ENCODE measurements around the gene UBALD1. TPM values are rescaled to one million over a fixed set of nuclear protein-coding genes. Genes with fewer than 3 reads are reported as not detected.
"Not testable (repeated sequence)": the region's sequence is repeated elsewhere in the genome, so short reads cannot be mapped to it uniquely, and the experiment has no call there.

The UBALD1 gene
- total and polyA plus RNA-seq, 9 of the 15 experiments (the other 6 are each of a cell fraction or from before 2014, with no cell fraction given) = 1.3 to 38.0 (median 6.2) TPM; not detected in 2

DNA sequence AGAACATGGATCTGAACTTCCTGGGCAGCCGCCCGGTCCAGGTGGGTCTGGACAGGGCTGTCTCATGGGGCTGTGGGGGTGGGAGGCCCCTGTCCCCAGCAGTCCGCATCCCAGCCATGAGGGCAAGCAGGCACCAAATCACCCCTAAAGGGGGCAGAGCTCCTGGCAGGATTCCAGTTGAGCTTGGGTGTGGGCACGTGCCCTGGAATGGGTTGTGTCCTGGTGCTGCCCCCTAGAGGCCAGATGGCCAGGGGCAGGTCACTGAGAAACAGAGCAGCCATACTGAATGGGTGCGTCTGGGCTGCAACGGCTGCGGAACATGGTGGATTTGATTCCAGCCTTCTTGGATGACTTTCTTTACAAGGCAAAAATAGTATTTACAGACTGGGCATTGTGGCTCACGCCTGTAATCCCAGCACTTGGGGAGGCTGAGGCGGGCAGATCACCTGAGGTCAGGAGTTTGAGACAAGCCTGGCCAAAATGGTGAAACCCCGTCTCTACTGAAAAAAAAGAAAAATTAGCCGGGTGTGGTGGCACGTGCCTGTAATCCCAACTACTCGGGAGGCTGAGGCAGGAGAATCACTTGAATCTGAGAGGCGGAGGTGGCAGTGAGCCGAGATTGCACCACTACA, 35.9 kb upstream of the UBALD1 start:
- Histone ChIP-seq H3K9ac (ENCODE audit: insufficient read depth in 1 of 2, low read depth in 2 of 2, low read length in 2 of 2) (peak overlapping the region in 1 of 2 experiments; percentile 54; a peak in 1 of 4 replicates), H3K79me2 (ENCODE audit: control insufficient read depth, insufficient read depth, low read length) (peaks cover 26% of the 10 kb centered on the region), H3K4me1 (replicated peaks in 1 of 2; ENCODE audit: control insufficient read depth in 2 of 2, insufficient read depth in 2 of 2, low read length in 2 of 2) (peaks cover 0 to 18% of the 10 kb centered on the region in 2 experiments; a peak in 3 of 5 replicates), H3K27ac (ENCODE audit: extremely low read depth, low read depth, low read length) (0 out of 3 replicates have a peak overlapping the region, but pooled peaks have one; percentile 59), H2AFZ (ENCODE audit: low read depth, low read length) (peak overlapping the region; percentile 59), H3K36me3 (ENCODE audit: control insufficient read depth, insufficient read depth, low read length) (peaks cover 52% of the 10 kb centered on the region; the same call in 1 of the 3 replicates)
- H3K4me2 ChIP-seq (ENCODE audit: insufficient read depth, low read length); intact Hi-C loops (cut with micrococcal nuclease); H3K4me3 ChIP-seq; in situ Hi-C loops (cut with MboI); H3K27me3 ChIP-seq (ENCODE audit: control insufficient read depth in 2 of 2, insufficient read depth in 2 of 2, low read length in 2 of 2); H3K9me1 ChIP-seq (ENCODE audit: control insufficient read depth, insufficient read depth, low read length); H4K20me1 ChIP-seq (replicated peaks; ENCODE audit: control insufficient read depth, insufficient read depth, low read length); BruUV-seq (replicated peaks); H3K9me3 ChIP-seq (replicated peaks; ENCODE audit: control insufficient read depth, insufficient read depth, low read depth, low read length); TF ChIP-seq TOE1 (CRISPR knock-in tag; IDR thresholded peaks at IDR 0.05; ENCODE audit: borderline replicate concordance, low read depth): not testable (repeated sequence)
- CTCF ChIA-PET (ENCODE audit: low intra/inter-chr PET ratio) = interaction anchor here (0.6 to 0.7 kb wide), 3 partner anchors 10 to 133 kb away, joined by 3 read pairs; partner anchors contain the start of gene ANKS3
- ATAC-seq (peak; percentile 98), DNase-seq (ENCODE audit: extremely low read depth in 1 of 4, low spot score in 3 of 4) (peak; percentile 83 to 94 (median 88)), FAIRE-seq (peak; percentile 80)
- POLR2A ChIA-PET = interaction anchor here (0.6 to 1.8 kb wide), 5 partner anchors 10 to 245 kb away, joined by 3 to 6 read pairs (median 4); partner anchors contain the start of gene NUDT16L1
- WGBS (ENCODE audit: insufficient coverage, low coverage, missing lambda C conversion rate) = 71% methylated on average over 13 of the region's 15 CpGs
- TF ChIP-seq, protein P1, sequence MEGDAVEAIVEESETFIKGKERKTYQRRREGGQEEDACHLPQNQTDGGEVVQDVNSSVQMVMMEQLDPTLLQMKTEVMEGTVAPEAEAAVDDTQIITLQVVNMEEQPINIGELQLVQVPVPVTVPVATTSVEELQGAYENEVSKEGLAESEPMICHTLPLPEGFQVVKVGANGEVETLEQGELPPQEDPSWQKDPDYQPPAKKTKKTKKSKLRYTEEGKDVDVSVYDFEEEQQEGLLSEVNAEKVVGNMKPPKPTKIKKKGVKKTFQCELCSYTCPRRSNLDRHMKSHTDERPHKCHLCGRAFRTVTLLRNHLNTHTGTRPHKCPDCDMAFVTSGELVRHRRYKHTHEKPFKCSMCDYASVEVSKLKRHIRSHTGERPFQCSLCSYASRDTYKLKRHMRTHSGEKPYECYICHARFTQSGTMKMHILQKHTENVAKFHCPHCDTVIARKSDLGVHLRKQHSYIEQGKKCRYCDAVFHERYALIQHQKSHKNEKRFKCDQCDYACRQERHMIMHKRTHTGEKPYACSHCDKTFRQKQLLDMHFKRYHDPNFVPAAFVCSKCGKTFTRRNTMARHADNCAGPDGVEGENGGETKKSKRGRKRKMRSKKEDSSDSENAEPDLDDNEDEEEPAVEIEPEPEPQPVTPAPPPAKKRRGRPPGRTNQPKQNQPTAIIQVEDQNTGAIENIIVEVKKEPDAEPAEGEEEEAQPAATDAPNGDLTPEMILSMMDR (IDR thresholded peaks at IDR 0.05 in 2 of 3, conservative IDR thresholded peaks at IDR 0.05 in 1 of 3; ENCODE audit: insufficient read depth in 2 of 3, low read depth in 1 of 3, low read length in 3 of 3) = peak; percentile 81 to 95 (median 83)
- TF ChIP-seq HNRNPL (IDR thresholded peaks at IDR 0.05; ENCODE audit: low read depth, low read length) (0 out of 2 replicates have a peak, but pooled peaks have one; percentile 25), STAG1 (CRISPR knock-in tag; IDR thresholded peaks at IDR 0.05; ENCODE audit: borderline replicate concordance) (0 out of 2 replicates have a peak, but pooled peaks have one; percentile 12), RAD21 (CRISPR knock-in tag; conservative IDR thresholded peaks at IDR 0.05 in 1 of 2, IDR thresholded peaks at IDR 0.05 in 1 of 2) (peak in 1 of 2 experiments; percentile 55; a peak in 2 of 4 replicates), TOE1 (IDR thresholded peaks at IDR 0.05; ENCODE audit: borderline replicate concordance) (peak; percentile 46; the same call in 1 of the 2 replicates), YY1 (IDR thresholded peaks at IDR 0.05; ENCODE audit: borderline replicate concordance in 1 of 3, control insufficient read depth in 1 of 3, extremely low read depth in 1 of 3, insufficient read depth in 3 of 3, insufficient read length in 1 of 3, insufficient replicate concordance in 2 of 3, low read depth in 1 of 3, low read length in 2 of 3) (peak in 2 of 3 experiments; percentile 55 to 81), L3MBTL2 (IDR thresholded peaks at IDR 0.05) (peak; percentile 87), ZBTB2 (IDR thresholded peaks at IDR 0.05) (peak; percentile 55; the same call in 1 of the 2 replicates)
- TF ChIP-seq, protein P2, sequence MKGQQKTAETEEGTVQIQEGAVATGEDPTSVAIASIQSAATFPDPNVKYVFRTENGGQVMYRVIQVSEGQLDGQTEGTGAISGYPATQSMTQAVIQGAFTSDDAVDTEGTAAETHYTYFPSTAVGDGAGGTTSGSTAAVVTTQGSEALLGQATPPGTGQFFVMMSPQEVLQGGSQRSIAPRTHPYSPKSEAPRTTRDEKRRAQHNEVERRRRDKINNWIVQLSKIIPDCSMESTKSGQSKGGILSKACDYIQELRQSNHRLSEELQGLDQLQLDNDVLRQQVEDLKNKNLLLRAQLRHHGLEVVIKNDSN (CRISPR knock-in tag; IDR thresholded peaks at IDR 0.05) = peak; percentile 86
- TF ChIP-seq, protein P3, sequence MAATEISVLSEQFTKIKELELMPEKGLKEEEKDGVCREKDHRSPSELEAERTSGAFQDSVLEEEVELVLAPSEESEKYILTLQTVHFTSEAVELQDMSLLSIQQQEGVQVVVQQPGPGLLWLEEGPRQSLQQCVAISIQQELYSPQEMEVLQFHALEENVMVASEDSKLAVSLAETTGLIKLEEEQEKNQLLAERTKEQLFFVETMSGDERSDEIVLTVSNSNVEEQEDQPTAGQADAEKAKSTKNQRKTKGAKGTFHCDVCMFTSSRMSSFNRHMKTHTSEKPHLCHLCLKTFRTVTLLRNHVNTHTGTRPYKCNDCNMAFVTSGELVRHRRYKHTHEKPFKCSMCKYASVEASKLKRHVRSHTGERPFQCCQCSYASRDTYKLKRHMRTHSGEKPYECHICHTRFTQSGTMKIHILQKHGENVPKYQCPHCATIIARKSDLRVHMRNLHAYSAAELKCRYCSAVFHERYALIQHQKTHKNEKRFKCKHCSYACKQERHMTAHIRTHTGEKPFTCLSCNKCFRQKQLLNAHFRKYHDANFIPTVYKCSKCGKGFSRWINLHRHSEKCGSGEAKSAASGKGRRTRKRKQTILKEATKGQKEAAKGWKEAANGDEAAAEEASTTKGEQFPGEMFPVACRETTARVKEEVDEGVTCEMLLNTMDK (IDR thresholded peaks at IDR 0.05; ENCODE audit: borderline replicate concordance, insufficient read depth, low read depth, low read length, poor library complexity, severe bottlenecking) = peak; percentile 91
